Measurements from ENCODE around the gene CDCA4.
"Not testable (repeated sequence)": the region's sequence is repeated elsewhere in the genome, so short reads cannot be mapped to it uniquely, and the experiment has no call there.

GRCh38 chr14:105032451-105032901, 11.6 kb upstream of the CDCA4 start:
- TF ChIP-seq, protein P1, sequence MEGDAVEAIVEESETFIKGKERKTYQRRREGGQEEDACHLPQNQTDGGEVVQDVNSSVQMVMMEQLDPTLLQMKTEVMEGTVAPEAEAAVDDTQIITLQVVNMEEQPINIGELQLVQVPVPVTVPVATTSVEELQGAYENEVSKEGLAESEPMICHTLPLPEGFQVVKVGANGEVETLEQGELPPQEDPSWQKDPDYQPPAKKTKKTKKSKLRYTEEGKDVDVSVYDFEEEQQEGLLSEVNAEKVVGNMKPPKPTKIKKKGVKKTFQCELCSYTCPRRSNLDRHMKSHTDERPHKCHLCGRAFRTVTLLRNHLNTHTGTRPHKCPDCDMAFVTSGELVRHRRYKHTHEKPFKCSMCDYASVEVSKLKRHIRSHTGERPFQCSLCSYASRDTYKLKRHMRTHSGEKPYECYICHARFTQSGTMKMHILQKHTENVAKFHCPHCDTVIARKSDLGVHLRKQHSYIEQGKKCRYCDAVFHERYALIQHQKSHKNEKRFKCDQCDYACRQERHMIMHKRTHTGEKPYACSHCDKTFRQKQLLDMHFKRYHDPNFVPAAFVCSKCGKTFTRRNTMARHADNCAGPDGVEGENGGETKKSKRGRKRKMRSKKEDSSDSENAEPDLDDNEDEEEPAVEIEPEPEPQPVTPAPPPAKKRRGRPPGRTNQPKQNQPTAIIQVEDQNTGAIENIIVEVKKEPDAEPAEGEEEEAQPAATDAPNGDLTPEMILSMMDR (IDR thresholded peaks at IDR 0.05): not testable (repeated sequence)
- TF ChIP-seq ZFX (IDR thresholded peaks at IDR 0.05; ENCODE audit: borderline replicate concordance): not testable (repeated sequence)

Measured in 22Rv1 (cell line).